Smooth muscle cell (in vitro differentiated cells): Measurements from ENCODE around the gene BET1. TPM values are rescaled to one million over a fixed set of nuclear protein-coding genes. Genes with fewer than 3 reads are reported as not detected.
"Not testable (repeated sequence)": the region's sequence is repeated elsewhere in the genome, so short reads cannot be mapped to it uniquely, and the experiment has no call there.

ENCODE experiments used
- DNase-seq: peaks from one replicate; lab custom pipeline; 2025; ENCODE audit not compliant: unreplicated experiment; lab: John Stamatoyannopoulos, UW
- H2AFZ ChIP-seq: fragments of 200-600 bp; sonication (generic); 2 replicates; pipeline ENCODE4 v1.6.0; 2016; ENCODE audit warnings: antibody characterized with exemption, low read depth, mild to moderate bottlenecking
- H3F3A ChIP-seq: fragments of 200-600 bp; sonication (generic); 2 replicates; pipeline ENCODE4 v1.6.0; 2017; ENCODE audit warnings: antibody characterized with exemption, low read depth
- H3K27ac ChIP-seq: fragments of 200-600 bp; sonication (generic); 2 replicates; pipeline ENCODE4 v1.5.1; 2016; ENCODE audit warnings: low read depth, mild to moderate bottlenecking
- H3K27me3 ChIP-seq: fragments of 200-600 bp; sonication (generic); 2 replicates; pipeline ENCODE4 v1.6.1; 2016; ENCODE audit warnings: low read depth, mild to moderate bottlenecking
- H3K36me3 ChIP-seq: fragments of 200-600 bp; sonication (generic); 2 replicates; pipeline ENCODE4 v1.5.1; 2016; ENCODE audit warnings: low read depth
- H3K4me1 ChIP-seq: fragments of 200-600 bp; sonication (generic); 2 replicates; pipeline ENCODE4 v1.5.1; 2016; ENCODE audit warnings: low read depth
- H3K4me2 ChIP-seq: fragments of 200-600 bp; sonication (generic); 2 replicates; pipeline ENCODE4 v1.6.0; 2016; ENCODE audit warnings: mild to moderate bottlenecking
- H3K4me3 ChIP-seq: fragments of 200-600 bp; sonication (generic); 2 replicates; pipeline ENCODE4 v1.5.1; 2016; ENCODE audit warnings: mild to moderate bottlenecking
- H3K79me2 ChIP-seq: fragments of 200-600 bp; sonication (generic); 2 replicates; pipeline ENCODE4 v1.6.0; 2016; ENCODE audit warnings: low read depth, mild to moderate bottlenecking
- H3K9ac ChIP-seq: fragments of 200-600 bp; sonication (generic); 2 replicates; pipeline ENCODE4 v1.6.0; 2016; ENCODE audit warnings: low read depth
- H3K9me3 ChIP-seq: fragments of 200-600 bp; sonication (generic); replicated peaks from 2 replicates; pipeline ENCODE4 v1.5.1; 2016; ENCODE audit warnings: low read depth
- H4K20me1 ChIP-seq: fragments of 200-600 bp; sonication (generic); 2 replicates; pipeline ENCODE4 v1.6.0; 2016; ENCODE audit warnings: low read depth
- CTCF ChIP-seq: fragments of 200-600 bp; sonication (generic); IDR thresholded peaks from 2 replicates; pipeline ENCODE4 v1.5.1; 2017; ENCODE audit warnings: borderline replicate concordance, mild to moderate bottlenecking, antibody characterized with exemption; ENCODE audit not compliant: insufficient read depth, poor library complexity, severe bottlenecking
- WGBS: methylation state at CpG from one replicate; pipeline ENCODE4 v1.1.7; 2016; ENCODE audit warnings: low lambda C conversion rate; 5-methylcytosine and 5-hydroxymethylcytosine counted together
- polyA plus RNA-seq: library from polyadenylated mRNA; unstranded; fragments of >200 nt; fragmentation: Nextera tagmentation; extraction: Ambion mirVana; gene quantifications from 2 replicates; pipeline ENCODE4 v1.2.1, GENCODE V29; 2016
- total RNA-seq: library from RNA; depleted of rRNA; stranded (reverse); fragments of >200 nt; gene quantifications from 2 replicates; pipeline ENCODE4 v1.2.3, GENCODE V29; 2014

The BET1 gene
- total and polyA plus RNA-seq, 2 experiments from 2014 or later, result 46.8 to 59.6 TPM

- no peaks in the 10 kb centered on the region for H3K9me3 ChIP-seq
- WGBS, result 90% methylated on average over 3 of the region's 3 CpGs
- TF ChIP-seq CTCF, result no peak
Measured at GRCh38 chr7:94030634-94031033, 26.5 kb upstream of the BET1 start.

GRCh38 chr7:94029976-94030375 is 25.8 kb upstream of the BET1 start:
- Histone ChIP-seq H3K4me2 (no peak overlapping the region), H2AFZ (no peak overlapping the region), H3K4me3 (no peak overlapping the region), H3K36me3 (no peaks in the 10 kb centered on the region), H3K9ac (no peak overlapping the region), H3K27ac (no peak overlapping the region), H3K79me2 (no peaks in the 10 kb centered on the region), H3K27me3 (peaks cover 7% of the 10 kb centered on the region), H3K4me1 (no peaks in the 10 kb centered on the region), H4K20me1 (no peaks in the 10 kb centered on the region), H3K9me3 (no peaks in the 10 kb centered on the region), H3F3A (no peaks in the 10 kb centered on the region)
- TF ChIP-seq CTCF, result no peak
- DNase-seq, result no peak
- 89% methylated on average over 3 of the region's 3 CpGs for WGBS

More at GRCh38 chr7:94030634-94031033, 26.5 kb upstream of the BET1 start:
- Histone ChIP-seq H4K20me1 (no peaks in the 10 kb centered on the region), H3K36me3 (no peaks in the 10 kb centered on the region), H3K27me3 (peaks cover 7% of the 10 kb centered on the region), H3K79me2 (no peaks in the 10 kb centered on the region), H3F3A (no peaks in the 10 kb centered on the region), H3K4me3 (no peak overlapping the region), H3K27ac (no peak overlapping the region), H3K4me1 (no peaks in the 10 kb centered on the region), H3K4me2 (no peak overlapping the region), H2AFZ (no peak overlapping the region), H3K9ac (no peak overlapping the region)
- DNase-seq, result no peak

- Histone ChIP-seq H3F3A (no peaks in the 10 kb centered on the region), H3K36me3 (no peaks in the 10 kb centered on the region), H3K27me3 (peaks cover 7% of the 10 kb centered on the region), H3K27ac (no peak overlapping the region), H3K4me3 (no peak overlapping the region), H2AFZ (no peak overlapping the region), H3K4me1 (no peaks in the 10 kb centered on the region), H4K20me1 (no peaks in the 10 kb centered on the region), H3K9ac (no peak overlapping the region), H3K79me2 (no peaks in the 10 kb centered on the region), H3K4me2 (peak overlapping the region; percentile 23), H3K9me3 (no peaks in the 10 kb centered on the region)
- no peak for DNase-seq
- WGBS, result 83% methylated on average over 1 of the region's 1 CpG
- no peak for TF ChIP-seq CTCF
Measured at GRCh38 chr7:94028768-94029167, 24.6 kb upstream of the BET1 start.

GRCh38 chr7:94026619-94027018 is 22.5 kb upstream of the BET1 start:
- H2AFZ ChIP-seq, H3K36me3 ChIP-seq, H3K27ac ChIP-seq, H3F3A ChIP-seq, H3K79me2 ChIP-seq, H4K20me1 ChIP-seq, H3K4me3 ChIP-seq, H3K27me3 ChIP-seq, H3K9ac ChIP-seq, DNase-seq, H3K9me3 ChIP-seq, H3K4me1 ChIP-seq, H3K4me2 ChIP-seq: not testable (repeated sequence)
- WGBS, result 93% methylated on average over 2 of the region's 2 CpGs
